Gastroesophageal sphincter (tissue), 4 donors: ENCODE measurements around the gene CEP164. TPM values are rescaled to one million over a fixed set of nuclear protein-coding genes. Genes with fewer than 3 reads are reported as not detected.

Experiments
- ATAC-seq: fragments of 150-250 bp; one replicate; pipeline ENCODE4 v1.9.1; 2016; ENCODE audit warnings: mild to moderate bottlenecking, moderate library complexity
- H3K27ac ChIP-seq, 4 donors: fragments of 200-600 bp; sonication (generic) in 3 of 4; 1 replicate in 3 of 4; 2 replicates in 1 of 4; pipeline ENCODE4 v1.5.1; 2016 to 2019
- H3K27me3 ChIP-seq: fragments of 200-600 bp; sonication (generic); one replicate; pipeline ENCODE4 v1.5.1; 2019
- H3K36me3 ChIP-seq, 2 donors: fragments of 200-600 bp; sonication (generic); one replicate each; pipeline ENCODE4 v1.5.1; 2019; ENCODE audit warnings: control low read depth in 1 of 2
- H3K4me1 ChIP-seq, 3 donors: fragments of 200-600 bp; sonication (generic); 1 replicate in 2 of 3; 2 replicates in 1 of 3; pipeline ENCODE4 v1.5.1; 2016 to 2019; ENCODE audit warnings: control low read depth in 2 of 3
- H3K4me3 ChIP-seq, 2 donors: fragments of 200-600 bp; sonication (generic); one replicate each; pipeline ENCODE4 v1.5.1; 2019; ENCODE audit warnings: mild to moderate bottlenecking in 1 of 2, moderate library complexity in 1 of 2
- H3K9me3 ChIP-seq, 3 donors: fragments of 200-600 bp; sonication (generic); one replicate each; pipeline ENCODE4 v1.5.1; 2017 to 2019; ENCODE audit warnings: control low read depth in 2 of 3
- CTCF ChIP-seq, 4 experiments: fragments of 200-600 bp in 2 of 4; fragments of 450-650 bp in 2 of 4; sonication (generic) in 1 of 4; IDR thresholded peaks; one replicate each; pipeline ENCODE4 v1.5.1; 2017 to 2019; ENCODE audit warnings: antibody characterized with exemption in 4 of 4, mild to moderate bottlenecking in 2 of 4, moderate library complexity in 2 of 4
- EP300 ChIP-seq: sonication (generic); formaldehyde crosslinking; IDR thresholded peaks from one replicate; pipeline ENCODE4 v1.6.1; 2017; ENCODE audit warnings: antibody characterized with exemption, mild to moderate bottlenecking
- POLR2A ChIP-seq, 2 donors: fragments of 450-650 bp; IDR thresholded peaks; one replicate each; pipeline ENCODE4 v1.6.1; 2017; ENCODE audit warnings: antibody characterized with exemption in 2 of 2, mild to moderate bottlenecking in 2 of 2, moderate library complexity in 1 of 2
- POLR2AphosphoS5 ChIP-seq: sonication (generic); formaldehyde crosslinking; IDR thresholded peaks from one replicate; pipeline ENCODE4 v1.6.1; 2017; ENCODE audit warnings: antibody characterized with exemption
- WGBS, 2 donors: methylation state at CpG; one replicate each; pipeline ENCODE4 v1.1.5; 2018; ENCODE audit warnings: low coverage in 1 of 2; 5-methylcytosine and 5-hydroxymethylcytosine counted together
- total RNA-seq, 4 donors: library from RNA; depleted of rRNA; stranded (reverse); fragments of >200 nt; gene quantifications; one replicate each; pipeline ENCODE4 v1.1.0, GENCODE V29; 2016

The CEP164 gene
- total RNA-seq, 4 donors from 2014 or later, result 22.3 to 26.3 (median 25.0) TPM

GRCh38 chr11:117428186-117428855, 100.7 kb downstream of the CEP164 start:
- no peak overlapping the region for H3K27ac ChIP-seq
- no peak for ATAC-seq
- peaks cover 0 to 8% (median 0%) of the 10 kb centered on the region in 3 donors for H3K4me1 ChIP-seq
- no peaks in the 10 kb centered on the region for H3K9me3 ChIP-seq
- peaks cover 0 to 27% of the 10 kb centered on the region in 2 donors for H3K36me3 ChIP-seq
- H3K27me3 ChIP-seq, result peaks cover 7% of the 10 kb centered on the region
- WGBS, 2 donors, result 96% methylated on average over 4 to 9 of the region's 32 CpGs
- no peak for TF ChIP-seq CTCF (IDR thresholded peaks at IDR 0.05)
- TF ChIP-seq POLR2A (IDR thresholded peaks at IDR 0.05), result no peak
- no peak for TF ChIP-seq EP300
- no peak for TF ChIP-seq POLR2AphosphoS5
- no peak overlapping the region for H3K4me3 ChIP-seq

- peaks cover 7% of the 10 kb centered on the region for H3K27me3 ChIP-seq
- ATAC-seq, result no peak
- 79 to 92% methylated on average over 2 of the region's 7 CpGs for WGBS, 2 donors
- H3K4me3 ChIP-seq, result no peak overlapping the region
- no peaks in the 10 kb centered on the region for H3K9me3 ChIP-seq
- H3K36me3 ChIP-seq, result peaks cover 0 to 30% of the 10 kb centered on the region in 2 donors
- peaks cover 0 to 8% (median 0%) of the 10 kb centered on the region in 3 donors for H3K4me1 ChIP-seq
- H3K27ac ChIP-seq, result no peak overlapping the region
- TF ChIP-seq POLR2AphosphoS5, result no peak
- no peak for TF ChIP-seq CTCF (IDR thresholded peaks at IDR 0.05)
- TF ChIP-seq POLR2A (IDR thresholded peaks at IDR 0.05), result no peak
- TF ChIP-seq EP300, result no peak
Observed at GRCh38 chr11:117428856-117429229, 101.2 kb downstream of the CEP164 start.

- Histone ChIP-seq H3K27me3 (peaks cover 7% of the 10 kb centered on the region), H3K36me3 (peaks cover 0 to 35% of the 10 kb centered on the region in 2 donors), H3K4me3 (no peak overlapping the region), H3K27ac (no peak overlapping the region), H3K9me3 (no peaks in the 10 kb centered on the region), H3K4me1 (peaks cover 0 to 8% (median 0%) of the 10 kb centered on the region in 3 donors)
- TF ChIP-seq EP300 (no peak), POLR2A (IDR thresholded peaks at IDR 0.05) (no peak), CTCF (IDR thresholded peaks at IDR 0.05) (no peak), POLR2AphosphoS5 (no peak)
- WGBS, 2 donors, result no CpG with 5 or more reads among the region's 15 CpGs
- no peak for ATAC-seq
Observed at GRCh38 chr11:117430293-117430955, 102.8 kb downstream of the CEP164 start.

GRCh38 chr11:117431436-117431835, 103.8 kb downstream of the CEP164 start:
- no peak overlapping the region for H3K27ac ChIP-seq
- H3K36me3 ChIP-seq, result peaks cover 0 to 41% of the 10 kb centered on the region in 2 donors
- ATAC-seq, result no peak
- WGBS, 2 donors, result 100% methylated on average over 1 of the region's 7 CpGs; no CpG with 5 or more reads in 1 of the 2 donors
- H3K9me3 ChIP-seq, result no peaks in the 10 kb centered on the region
- no peak overlapping the region for H3K4me3 ChIP-seq
- H3K27me3 ChIP-seq, result no peaks in the 10 kb centered on the region
- peaks cover 0 to 2% (median 0%) of the 10 kb centered on the region in 3 donors for H3K4me1 ChIP-seq
- TF ChIP-seq CTCF (IDR thresholded peaks at IDR 0.05) (no peak), POLR2AphosphoS5 (no peak), POLR2A (IDR thresholded peaks at IDR 0.05) (no peak), EP300 (no peak)

GRCh38 chr11:117433717-117434116, 106.1 kb downstream of the CEP164 start:
- Histone ChIP-seq H3K9me3 (no peaks in the 10 kb centered on the region), H3K36me3 (peaks cover 0 to 47% of the 10 kb centered on the region in 2 donors), H3K4me3 (no peak overlapping the region), H3K4me1 (no peaks in the 10 kb centered on the region), H3K27ac (no peak overlapping the region), H3K27me3 (peaks cover 3% of the 10 kb centered on the region)
- TF ChIP-seq POLR2AphosphoS5 (no peak), EP300 (no peak), POLR2A (IDR thresholded peaks at IDR 0.05) (no peak), CTCF (IDR thresholded peaks at IDR 0.05) (no peak)
- no peak for ATAC-seq
